ENCODE measurements around the gene PTPRM.

The PTPRM gene

DNA sequence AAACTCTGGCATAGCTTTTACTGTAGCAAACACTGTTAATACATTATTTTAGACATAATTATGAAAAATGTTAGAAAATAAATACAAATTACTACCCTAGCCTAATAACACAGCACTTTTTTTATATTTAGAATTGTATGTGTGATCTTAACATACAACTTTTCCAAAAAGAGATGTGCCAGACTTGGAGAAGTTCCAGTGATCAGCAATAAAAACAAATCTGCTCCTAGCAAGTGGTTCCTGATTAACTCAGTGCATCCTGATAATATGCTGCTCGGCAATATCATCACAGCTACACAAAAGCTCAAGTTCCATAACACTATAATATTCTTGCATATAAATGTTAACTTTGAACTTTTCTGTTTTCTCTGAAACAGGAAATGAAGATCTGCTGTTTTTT lies 22.4 kb upstream of the PTPRM start:
- POLR2A ChIA-PET, result interaction anchor here (0.6 kb wide), 1 partner anchor 82 kb away, joined by 4 read pairs; no protein-coding TSS in a partner anchor
- H3K9me3 ChIP-seq (ENCODE audit: control insufficient read depth, insufficient read depth, low read depth, low read length), result no peaks in the 10 kb centered on the region
- TF ChIP-seq ZNF558 (tag by site-specific recombination; IDR thresholded peaks at IDR 0.05) (no peak), ZNF791 (tag by site-specific recombination; IDR thresholded peaks at IDR 0.05) (no peak), ZNF223 (tag by site-specific recombination; IDR thresholded peaks at IDR 0.05) (no peak), GLI4 (tag by site-specific recombination; IDR thresholded peaks at IDR 0.05) (no peak), RBAK (tag by site-specific recombination; IDR thresholded peaks at IDR 0.05) (no peak), ZNF157 (tag by site-specific recombination; IDR thresholded peaks at IDR 0.05) (no peak), ZNF274 (IDR thresholded peaks at IDR 0.05; ENCODE audit: low read length) (no peak), ZNF274 (tag by site-specific recombination; IDR thresholded peaks at IDR 0.05; ENCODE audit: borderline replicate concordance) (no peak), REPIN1 (tag by site-specific recombination; IDR thresholded peaks at IDR 0.05; ENCODE audit: low read depth) (no peak), BCL11B (tag by site-specific recombination; IDR thresholded peaks at IDR 0.05; ENCODE audit: low read depth) (no peak), PRDM1 (tag by site-specific recombination; IDR thresholded peaks at IDR 0.05) (no peak)
- TF ChIP-seq, protein P1, sequence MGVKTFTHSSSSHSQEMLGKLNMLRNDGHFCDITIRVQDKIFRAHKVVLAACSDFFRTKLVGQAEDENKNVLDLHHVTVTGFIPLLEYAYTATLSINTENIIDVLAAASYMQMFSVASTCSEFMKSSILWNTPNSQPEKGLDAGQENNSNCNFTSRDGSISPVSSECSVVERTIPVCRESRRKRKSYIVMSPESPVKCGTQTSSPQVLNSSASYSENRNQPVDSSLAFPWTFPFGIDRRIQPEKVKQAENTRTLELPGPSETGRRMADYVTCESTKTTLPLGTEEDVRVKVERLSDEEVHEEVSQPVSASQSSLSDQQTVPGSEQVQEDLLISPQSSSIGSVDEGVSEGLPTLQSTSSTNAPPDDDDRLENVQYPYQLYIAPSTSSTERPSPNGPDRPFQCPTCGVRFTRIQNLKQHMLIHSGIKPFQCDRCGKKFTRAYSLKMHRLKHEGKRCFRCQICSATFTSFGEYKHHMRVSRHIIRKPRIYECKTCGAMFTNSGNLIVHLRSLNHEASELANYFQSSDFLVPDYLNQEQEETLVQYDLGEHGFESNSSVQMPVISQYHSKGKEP (tag by site-specific recombination; IDR thresholded peaks at IDR 0.05), result no peak
- TF ChIP-seq, protein P2, sequence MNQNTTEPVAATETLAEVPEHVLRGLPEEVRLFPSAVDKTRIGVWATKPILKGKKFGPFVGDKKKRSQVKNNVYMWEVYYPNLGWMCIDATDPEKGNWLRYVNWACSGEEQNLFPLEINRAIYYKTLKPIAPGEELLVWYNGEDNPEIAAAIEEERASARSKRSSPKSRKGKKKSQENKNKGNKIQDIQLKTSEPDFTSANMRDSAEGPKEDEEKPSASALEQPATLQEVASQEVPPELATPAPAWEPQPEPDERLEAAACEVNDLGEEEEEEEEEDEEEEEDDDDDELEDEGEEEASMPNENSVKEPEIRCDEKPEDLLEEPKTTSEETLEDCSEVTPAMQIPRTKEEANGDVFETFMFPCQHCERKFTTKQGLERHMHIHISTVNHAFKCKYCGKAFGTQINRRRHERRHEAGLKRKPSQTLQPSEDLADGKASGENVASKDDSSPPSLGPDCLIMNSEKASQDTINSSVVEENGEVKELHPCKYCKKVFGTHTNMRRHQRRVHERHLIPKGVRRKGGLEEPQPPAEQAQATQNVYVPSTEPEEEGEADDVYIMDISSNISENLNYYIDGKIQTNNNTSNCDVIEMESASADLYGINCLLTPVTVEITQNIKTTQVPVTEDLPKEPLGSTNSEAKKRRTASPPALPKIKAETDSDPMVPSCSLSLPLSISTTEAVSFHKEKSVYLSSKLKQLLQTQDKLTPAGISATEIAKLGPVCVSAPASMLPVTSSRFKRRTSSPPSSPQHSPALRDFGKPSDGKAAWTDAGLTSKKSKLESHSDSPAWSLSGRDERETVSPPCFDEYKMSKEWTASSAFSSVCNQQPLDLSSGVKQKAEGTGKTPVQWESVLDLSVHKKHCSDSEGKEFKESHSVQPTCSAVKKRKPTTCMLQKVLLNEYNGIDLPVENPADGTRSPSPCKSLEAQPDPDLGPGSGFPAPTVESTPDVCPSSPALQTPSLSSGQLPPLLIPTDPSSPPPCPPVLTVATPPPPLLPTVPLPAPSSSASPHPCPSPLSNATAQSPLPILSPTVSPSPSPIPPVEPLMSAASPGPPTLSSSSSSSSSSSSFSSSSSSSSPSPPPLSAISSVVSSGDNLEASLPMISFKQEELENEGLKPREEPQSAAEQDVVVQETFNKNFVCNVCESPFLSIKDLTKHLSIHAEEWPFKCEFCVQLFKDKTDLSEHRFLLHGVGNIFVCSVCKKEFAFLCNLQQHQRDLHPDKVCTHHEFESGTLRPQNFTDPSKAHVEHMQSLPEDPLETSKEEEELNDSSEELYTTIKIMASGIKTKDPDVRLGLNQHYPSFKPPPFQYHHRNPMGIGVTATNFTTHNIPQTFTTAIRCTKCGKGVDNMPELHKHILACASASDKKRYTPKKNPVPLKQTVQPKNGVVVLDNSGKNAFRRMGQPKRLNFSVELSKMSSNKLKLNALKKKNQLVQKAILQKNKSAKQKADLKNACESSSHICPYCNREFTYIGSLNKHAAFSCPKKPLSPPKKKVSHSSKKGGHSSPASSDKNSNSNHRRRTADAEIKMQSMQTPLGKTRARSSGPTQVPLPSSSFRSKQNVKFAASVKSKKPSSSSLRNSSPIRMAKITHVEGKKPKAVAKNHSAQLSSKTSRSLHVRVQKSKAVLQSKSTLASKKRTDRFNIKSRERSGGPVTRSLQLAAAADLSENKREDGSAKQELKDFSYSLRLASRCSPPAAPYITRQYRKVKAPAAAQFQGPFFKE (tag by site-specific recombination; IDR thresholded peaks at IDR 0.05; ENCODE audit: borderline replicate concordance), result no peak
- TF ChIP-seq, protein P3, sequence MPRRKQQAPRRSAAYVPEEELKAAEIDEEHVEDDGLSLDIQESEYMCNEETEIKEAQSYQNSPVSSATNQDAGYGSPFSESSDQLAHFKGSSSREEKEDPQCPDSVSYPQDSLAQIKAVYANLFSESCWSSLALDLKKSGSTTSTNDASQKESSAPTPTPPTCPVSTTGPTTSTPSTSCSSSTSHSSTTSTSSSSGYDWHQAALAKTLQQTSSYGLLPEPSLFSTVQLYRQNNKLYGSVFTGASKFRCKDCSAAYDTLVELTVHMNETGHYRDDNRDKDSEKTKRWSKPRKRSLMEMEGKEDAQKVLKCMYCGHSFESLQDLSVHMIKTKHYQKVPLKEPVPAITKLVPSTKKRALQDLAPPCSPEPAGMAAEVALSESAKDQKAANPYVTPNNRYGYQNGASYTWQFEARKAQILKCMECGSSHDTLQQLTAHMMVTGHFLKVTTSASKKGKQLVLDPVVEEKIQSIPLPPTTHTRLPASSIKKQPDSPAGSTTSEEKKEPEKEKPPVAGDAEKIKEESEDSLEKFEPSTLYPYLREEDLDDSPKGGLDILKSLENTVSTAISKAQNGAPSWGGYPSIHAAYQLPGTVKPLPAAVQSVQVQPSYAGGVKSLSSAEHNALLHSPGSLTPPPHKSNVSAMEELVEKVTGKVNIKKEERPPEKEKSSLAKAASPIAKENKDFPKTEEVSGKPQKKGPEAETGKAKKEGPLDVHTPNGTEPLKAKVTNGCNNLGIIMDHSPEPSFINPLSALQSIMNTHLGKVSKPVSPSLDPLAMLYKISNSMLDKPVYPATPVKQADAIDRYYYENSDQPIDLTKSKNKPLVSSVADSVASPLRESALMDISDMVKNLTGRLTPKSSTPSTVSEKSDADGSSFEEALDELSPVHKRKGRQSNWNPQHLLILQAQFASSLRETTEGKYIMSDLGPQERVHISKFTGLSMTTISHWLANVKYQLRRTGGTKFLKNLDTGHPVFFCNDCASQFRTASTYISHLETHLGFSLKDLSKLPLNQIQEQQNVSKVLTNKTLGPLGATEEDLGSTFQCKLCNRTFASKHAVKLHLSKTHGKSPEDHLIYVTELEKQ (tag by site-specific recombination; IDR thresholded peaks at IDR 0.05; ENCODE audit: borderline replicate concordance), result no peak
- TF ChIP-seq, protein P4, sequence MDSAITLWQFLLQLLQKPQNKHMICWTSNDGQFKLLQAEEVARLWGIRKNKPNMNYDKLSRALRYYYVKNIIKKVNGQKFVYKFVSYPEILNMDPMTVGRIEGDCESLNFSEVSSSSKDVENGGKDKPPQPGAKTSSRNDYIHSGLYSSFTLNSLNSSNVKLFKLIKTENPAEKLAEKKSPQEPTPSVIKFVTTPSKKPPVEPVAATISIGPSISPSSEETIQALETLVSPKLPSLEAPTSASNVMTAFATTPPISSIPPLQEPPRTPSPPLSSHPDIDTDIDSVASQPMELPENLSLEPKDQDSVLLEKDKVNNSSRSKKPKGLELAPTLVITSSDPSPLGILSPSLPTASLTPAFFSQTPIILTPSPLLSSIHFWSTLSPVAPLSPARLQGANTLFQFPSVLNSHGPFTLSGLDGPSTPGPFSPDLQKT (IDR thresholded peaks at IDR 0.05; ENCODE audit: borderline replicate concordance, low read depth, low read length), result no peak
- TF ChIP-seq, protein P5, sequence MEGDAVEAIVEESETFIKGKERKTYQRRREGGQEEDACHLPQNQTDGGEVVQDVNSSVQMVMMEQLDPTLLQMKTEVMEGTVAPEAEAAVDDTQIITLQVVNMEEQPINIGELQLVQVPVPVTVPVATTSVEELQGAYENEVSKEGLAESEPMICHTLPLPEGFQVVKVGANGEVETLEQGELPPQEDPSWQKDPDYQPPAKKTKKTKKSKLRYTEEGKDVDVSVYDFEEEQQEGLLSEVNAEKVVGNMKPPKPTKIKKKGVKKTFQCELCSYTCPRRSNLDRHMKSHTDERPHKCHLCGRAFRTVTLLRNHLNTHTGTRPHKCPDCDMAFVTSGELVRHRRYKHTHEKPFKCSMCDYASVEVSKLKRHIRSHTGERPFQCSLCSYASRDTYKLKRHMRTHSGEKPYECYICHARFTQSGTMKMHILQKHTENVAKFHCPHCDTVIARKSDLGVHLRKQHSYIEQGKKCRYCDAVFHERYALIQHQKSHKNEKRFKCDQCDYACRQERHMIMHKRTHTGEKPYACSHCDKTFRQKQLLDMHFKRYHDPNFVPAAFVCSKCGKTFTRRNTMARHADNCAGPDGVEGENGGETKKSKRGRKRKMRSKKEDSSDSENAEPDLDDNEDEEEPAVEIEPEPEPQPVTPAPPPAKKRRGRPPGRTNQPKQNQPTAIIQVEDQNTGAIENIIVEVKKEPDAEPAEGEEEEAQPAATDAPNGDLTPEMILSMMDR (tag by site-specific recombination; IDR thresholded peaks at IDR 0.05), result no peak
- H3K27ac ChIP-seq (ENCODE audit: extremely low read depth, low read depth, low read length), result no peak overlapping the region
- no peaks in the 10 kb centered on the region for H3K36me3 ChIP-seq (ENCODE audit: control insufficient read depth in 2 of 2, insufficient read depth in 1 of 2, low read length in 2 of 2)
- no peak overlapping the region for H3K4me3 ChIP-seq (ENCODE audit: low read depth, low read length)
- CTCF ChIA-PET, result interaction anchor here (2.1 kb wide), 1 partner anchor 23 kb away, joined by 10 read pairs; the partner anchor contains the start of gene PTPRM
- H3K4me1 ChIP-seq (ENCODE audit: control insufficient read depth, insufficient read depth, low read length), result no peaks in the 10 kb centered on the region

Data from HEK293 (cell line).